Measurements from ENCODE around the gene DNAJC4. TPM values are rescaled to one million over a fixed set of nuclear protein-coding genes. Genes with fewer than 3 reads are reported as not detected.

The DNAJC4 gene
- total and polyA plus RNA-seq, 9 of the 15 experiments (the other 6 are each of a cell fraction or from before 2014, with no cell fraction given) = 4.0 to 32.6 (median 19.9) TPM

- TF ChIP-seq E2F5 (CRISPR knock-in tag; IDR thresholded peaks at IDR 0.05) = no peak
- peak in 1 of 2 experiments; percentile 56; a peak in 1 of 4 replicates for TF ChIP-seq SIN3A (IDR thresholded peaks at IDR 0.05; ENCODE audit: borderline replicate concordance in 2 of 2, control insufficient read depth in 1 of 2, low read depth in 2 of 2, low read length in 2 of 2)
- no peak for TF ChIP-seq MTA1 (IDR thresholded peaks at IDR 0.05; ENCODE audit: borderline replicate concordance)
- no peak for TF ChIP-seq NR2F6 (CRISPR knock-in tag; IDR thresholded peaks at IDR 0.05)
- TF ChIP-seq PHF20 (IDR thresholded peaks at IDR 0.05; ENCODE audit: partially characterized antibody) = peak; percentile 49
- peak; percentile 97 for TF ChIP-seq BHLHE40 (IDR thresholded peaks at IDR 0.05; ENCODE audit: low read length)
- peak; percentile 98 for TF ChIP-seq CC2D1A (IDR thresholded peaks at IDR 0.05)
- TF ChIP-seq FOS (IDR thresholded peaks at IDR 0.05; ENCODE audit: extremely low read depth, insufficient read length) = peak; percentile 37
- no peak for TF ChIP-seq ZMIZ1 (IDR thresholded peaks at IDR 0.05; ENCODE audit: low read depth in 2 of 2, low read length in 2 of 2)
- TF ChIP-seq PKNOX1 (IDR thresholded peaks at IDR 0.05) = peak; percentile 55
- TF ChIP-seq MYC (IDR thresholded peaks at IDR 0.05; ENCODE audit: low read depth, low read length) = peak; percentile 47; the same call in 1 of the 2 replicates
- no peak; the same call in 1 of the 2 replicates for TF ChIP-seq MYC (CRISPR knock-in tag; IDR thresholded peaks at IDR 0.05; ENCODE audit: borderline replicate concordance, low read depth)
- peak; percentile 83 for TF ChIP-seq ATF7 (IDR thresholded peaks at IDR 0.05)
- peak; percentile 37; the same call in 1 of the 2 replicates for TF ChIP-seq GABPB1 (CRISPR knock-in tag; IDR thresholded peaks at IDR 0.05)
- no peak for TF ChIP-seq BDP1 (IDR thresholded peaks at IDR 0.05; ENCODE audit: insufficient read depth, insufficient read length)
- TF ChIP-seq CREB5 (CRISPR knock-in tag; IDR thresholded peaks at IDR 0.05) = no peak
- peak; percentile 83 for TF ChIP-seq ZFX (CRISPR knock-in tag; IDR thresholded peaks at IDR 0.05)
- peak; percentile 92 for TF ChIP-seq CBFA2T2 (conservative IDR thresholded peaks at IDR 0.05)
- TF ChIP-seq MEF2D (tag; conservative IDR thresholded peaks at IDR 0.05; ENCODE audit: low read depth) = peak; percentile 46; the same call in 1 of the 2 replicates
- TF ChIP-seq SRF (CRISPR knock-in tag; IDR thresholded peaks at IDR 0.05) = peak in 1 of 2 experiments; percentile 92; a peak in 1 of 4 replicates
- TF ChIP-seq NONO (IDR thresholded peaks at IDR 0.05; ENCODE audit: low read depth in 2 of 2, low read length in 1 of 2) = 0 out of 4 replicates have a peak, but pooled peaks of 1 of the 2 experiments have one; percentile 40
These were observed 48.6 kb upstream of the DNAJC4 start (continued) for GRCh38 chr11:64181506-64182411.
